Measurements from ENCODE around the gene NLRC4.

The NLRC4 gene

DNA sequence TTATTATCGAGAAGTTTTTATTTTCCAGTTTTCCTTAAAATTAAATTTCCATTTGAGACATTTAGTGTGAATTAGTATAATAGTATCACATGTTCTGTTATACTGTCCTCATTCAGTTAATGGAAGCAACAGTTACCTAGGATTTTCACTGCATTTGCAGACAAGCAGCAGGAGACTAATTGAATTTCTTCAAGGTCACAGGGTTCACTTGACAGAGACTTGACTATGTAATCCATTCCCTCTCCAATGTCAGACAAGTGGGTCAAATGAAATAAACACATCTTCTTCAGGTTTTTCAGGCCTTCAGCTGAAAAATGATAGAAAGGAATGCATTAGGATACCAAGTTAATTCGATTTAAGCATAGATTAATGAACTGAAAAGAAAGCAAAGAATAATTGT is 26.7 kb downstream of the NLRC4 start:
- peak; percentile 69 for TF ChIP-seq ISL1 (CRISPR knock-in tag; IDR thresholded peaks at IDR 0.05)
- no peak for TF ChIP-seq CSRNP3 (CRISPR knock-in tag; IDR thresholded peaks at IDR 0.05)
- no peak for ATAC-seq

- no peak for ATAC-seq
- no peak for TF ChIP-seq ESRRG (CRISPR knock-in tag; IDR thresholded peaks at IDR 0.05)
- no peak for TF ChIP-seq CREB5 (CRISPR knock-in tag; IDR thresholded peaks at IDR 0.05; ENCODE audit: low read depth)
- TF ChIP-seq ISL1 (CRISPR knock-in tag; IDR thresholded peaks at IDR 0.05) = no peak
- no peak for TF ChIP-seq PATZ1 (CRISPR knock-in tag; IDR thresholded peaks at IDR 0.05; ENCODE audit: borderline replicate concordance)
- TF ChIP-seq TSHZ2 (CRISPR knock-in tag; IDR thresholded peaks at IDR 0.05) = no peak
Measured at GRCh38 chr2:32237488-32237887, 27.2 kb downstream of the NLRC4 start.

DNA sequence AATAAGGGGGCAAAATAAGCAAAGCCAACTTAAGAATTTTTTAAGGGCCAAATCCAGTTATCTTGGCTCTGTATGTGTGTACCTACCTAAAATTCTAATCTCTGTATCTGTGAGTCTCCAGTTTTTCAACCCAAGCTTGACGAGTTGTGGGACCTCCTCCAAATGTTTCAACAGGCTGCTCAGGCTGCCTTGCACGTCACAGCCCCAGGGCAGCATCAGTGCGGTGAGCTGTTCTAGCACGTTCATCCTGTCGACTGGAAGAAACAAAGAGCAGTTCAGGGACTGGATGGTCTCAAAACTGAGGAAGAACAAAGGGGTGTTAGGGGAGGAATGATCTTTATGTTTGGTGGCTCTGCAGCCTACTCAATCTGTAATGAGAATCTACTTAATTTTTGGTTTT is 29.4 kb downstream of the NLRC4 start:
- ATAC-seq = no peak
- TF ChIP-seq CREB5 (CRISPR knock-in tag; IDR thresholded peaks at IDR 0.05; ENCODE audit: low read depth) (no peak), ZFP30 (CRISPR knock-in tag; IDR thresholded peaks at IDR 0.05) (no peak), BACH2 (CRISPR knock-in tag; IDR thresholded peaks at IDR 0.05; ENCODE audit: borderline replicate concordance) (no peak)
- TF ChIP-seq, protein P1, sequence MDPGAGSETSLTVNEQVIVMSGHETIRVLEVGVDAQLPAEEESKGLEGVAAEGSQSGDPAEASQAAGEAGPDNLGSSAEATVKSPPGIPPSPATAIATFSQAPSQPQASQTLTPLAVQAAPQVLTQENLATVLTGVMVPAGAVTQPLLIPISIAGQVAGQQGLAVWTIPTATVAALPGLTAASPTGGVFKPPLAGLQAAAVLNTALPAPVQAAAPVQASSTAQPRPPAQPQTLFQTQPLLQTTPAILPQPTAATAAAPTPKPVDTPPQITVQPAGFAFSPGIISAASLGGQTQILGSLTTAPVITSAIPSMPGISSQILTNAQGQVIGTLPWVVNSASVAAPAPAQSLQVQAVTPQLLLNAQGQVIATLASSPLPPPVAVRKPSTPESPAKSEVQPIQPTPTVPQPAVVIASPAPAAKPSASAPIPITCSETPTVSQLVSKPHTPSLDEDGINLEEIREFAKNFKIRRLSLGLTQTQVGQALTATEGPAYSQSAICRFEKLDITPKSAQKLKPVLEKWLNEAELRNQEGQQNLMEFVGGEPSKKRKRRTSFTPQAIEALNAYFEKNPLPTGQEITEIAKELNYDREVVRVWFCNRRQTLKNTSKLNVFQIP (CRISPR knock-in tag; IDR thresholded peaks at IDR 0.05; ENCODE audit: borderline replicate concordance, low read depth) = no peak

DNA sequence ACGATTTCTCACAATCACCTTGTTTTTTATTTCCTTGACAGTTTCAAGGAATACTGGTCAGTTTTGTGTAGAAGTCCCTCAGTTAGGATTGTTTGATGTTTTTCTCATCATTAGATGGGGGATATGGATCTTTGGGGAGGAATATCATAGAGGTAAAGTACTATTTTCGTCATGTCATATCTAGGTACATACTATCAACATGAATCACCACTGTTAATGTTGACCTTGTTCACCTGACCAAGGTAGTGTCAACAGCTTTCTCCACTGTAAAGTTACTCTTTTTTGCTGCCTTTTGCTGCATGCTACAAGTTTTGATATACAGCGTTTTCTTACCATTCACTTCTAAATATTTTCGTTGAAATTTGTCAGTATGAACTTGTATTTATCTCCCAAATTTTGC is 32.7 kb downstream of the NLRC4 start:
- TF ChIP-seq GLIS3 (CRISPR knock-in tag; IDR thresholded peaks at IDR 0.05) (no peak), ZNF565 (CRISPR knock-in tag; conservative IDR thresholded peaks at IDR 0.05; ENCODE audit: low read depth) (no peak), ZFP30 (CRISPR knock-in tag; IDR thresholded peaks at IDR 0.05) (no peak), RARB (CRISPR knock-in tag; IDR thresholded peaks at IDR 0.05) (no peak), BACH2 (CRISPR knock-in tag; IDR thresholded peaks at IDR 0.05; ENCODE audit: borderline replicate concordance) (no peak), ESRRG (CRISPR knock-in tag; IDR thresholded peaks at IDR 0.05) (no peak), OSR1 (CRISPR knock-in tag; IDR thresholded peaks at IDR 0.05) (no peak), ZNF8 (CRISPR knock-in tag; IDR thresholded peaks at IDR 0.05) (no peak), SNAI2 (CRISPR knock-in tag; IDR thresholded peaks at IDR 0.05) (no peak), TCF4 (CRISPR knock-in tag; IDR thresholded peaks at IDR 0.05; ENCODE audit: borderline replicate concordance) (no peak), ZC3H10 (CRISPR knock-in tag; IDR thresholded peaks at IDR 0.05) (no peak), ISL1 (CRISPR knock-in tag; IDR thresholded peaks at IDR 0.05) (no peak), ZFP3 (CRISPR knock-in tag; IDR thresholded peaks at IDR 0.05) (no peak), TSHZ2 (CRISPR knock-in tag; IDR thresholded peaks at IDR 0.05) (no peak), CSRNP3 (CRISPR knock-in tag; IDR thresholded peaks at IDR 0.05) (no peak)
- TF ChIP-seq, protein P1 (CRISPR knock-in tag; IDR thresholded peaks at IDR 0.05; ENCODE audit: borderline replicate concordance, low read depth) = no peak
- no peak for ATAC-seq
